Adrenal gland (tissue), 5 donors: ENCODE measurements around the gene FUT6.

Experiments used
- POLR2A ChIP-seq, 2 donors: fragments of 450-650 bp; IDR thresholded peaks; one replicate each; pipeline ENCODE4 v1.6.1; 2017; ENCODE audit warnings: antibody characterized with exemption in 2 of 2, mild to moderate bottlenecking in 2 of 2, moderate library complexity in 1 of 2
- TF ChIP-seq, protein P1 (sequence below), 6 experiments: fragments of 450-650 bp in 4 of 6; fragments of 200-600 bp in 2 of 6; sonication (generic) in 1 of 6; IDR thresholded peaks; 1 replicate in 5 of 6; 2 replicates in 1 of 6; pipeline versions ENCODE4 v1.5.1 to v1.8.0; 2016 to 2021; ENCODE audit warnings: antibody characterized with exemption in 6 of 6, mild to moderate bottlenecking in 2 of 6, moderate library complexity in 1 of 6
- donor health status: DM: no; HTN: no; CAD: no.

- TF ChIP-seq, protein P1, sequence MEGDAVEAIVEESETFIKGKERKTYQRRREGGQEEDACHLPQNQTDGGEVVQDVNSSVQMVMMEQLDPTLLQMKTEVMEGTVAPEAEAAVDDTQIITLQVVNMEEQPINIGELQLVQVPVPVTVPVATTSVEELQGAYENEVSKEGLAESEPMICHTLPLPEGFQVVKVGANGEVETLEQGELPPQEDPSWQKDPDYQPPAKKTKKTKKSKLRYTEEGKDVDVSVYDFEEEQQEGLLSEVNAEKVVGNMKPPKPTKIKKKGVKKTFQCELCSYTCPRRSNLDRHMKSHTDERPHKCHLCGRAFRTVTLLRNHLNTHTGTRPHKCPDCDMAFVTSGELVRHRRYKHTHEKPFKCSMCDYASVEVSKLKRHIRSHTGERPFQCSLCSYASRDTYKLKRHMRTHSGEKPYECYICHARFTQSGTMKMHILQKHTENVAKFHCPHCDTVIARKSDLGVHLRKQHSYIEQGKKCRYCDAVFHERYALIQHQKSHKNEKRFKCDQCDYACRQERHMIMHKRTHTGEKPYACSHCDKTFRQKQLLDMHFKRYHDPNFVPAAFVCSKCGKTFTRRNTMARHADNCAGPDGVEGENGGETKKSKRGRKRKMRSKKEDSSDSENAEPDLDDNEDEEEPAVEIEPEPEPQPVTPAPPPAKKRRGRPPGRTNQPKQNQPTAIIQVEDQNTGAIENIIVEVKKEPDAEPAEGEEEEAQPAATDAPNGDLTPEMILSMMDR (IDR thresholded peaks at IDR 0.05): no peak
- no peak for TF ChIP-seq POLR2A (IDR thresholded peaks at IDR 0.05)
Measured at GRCh38 chr19:5792224-5792623, 47.3 kb downstream of the FUT6 start.
